Muscle of leg (tissue), 16 donors: ENCODE data around the gene ADK. TPM values are rescaled to one million over a fixed set of nuclear protein-coding genes. Genes with fewer than 3 reads are reported as not detected.

Source experiments
- DNase-seq: peaks from one replicate; pipeline ENCODE4 v3.0.0; 2013
- H3K27ac ChIP-seq: one replicate; pipeline ENCODE4 v1.5.1; 2013; ENCODE audit warnings: mild to moderate bottlenecking, low read length, control low read depth
- H3K27me3 ChIP-seq: one replicate; pipeline ENCODE4 v1.6.1; 2013; ENCODE audit warnings: low read length; ENCODE audit not compliant: control insufficient read depth, insufficient read depth
- H3K36me3 ChIP-seq: one replicate; pipeline ENCODE4 v1.6.1; 2013; ENCODE audit warnings: low read length; ENCODE audit not compliant: control insufficient read depth, insufficient read depth
- H3K4me1 ChIP-seq: one replicate; pipeline ENCODE4 v1.6.1; 2013; ENCODE audit warnings: low read length; ENCODE audit not compliant: control insufficient read depth, insufficient read depth
- H3K4me3 ChIP-seq: one replicate; pipeline ENCODE4 v1.5.1; 2013; ENCODE audit warnings: low read length, control low read depth
- H3K9me3 ChIP-seq: replicated peaks from 2 replicates; pipeline ENCODE4 v1.6.1; 2013; ENCODE audit warnings: low read depth, low read length; ENCODE audit not compliant: control insufficient read depth
- WGBS: methylation state at CpG from one replicate; pipeline ENCODE4 v1.1.5; 2013; ENCODE audit warnings: missing lambda C conversion rate; ENCODE audit not compliant: insufficient coverage; 5-methylcytosine and 5-hydroxymethylcytosine counted together
- long read RNA-seq, 11 donors: transcript quantifications; one replicate each; lab custom pipeline, GENCODE V29; 2026
- polyA plus RNA-seq, 8 donors: library from polyadenylated mRNA; unstranded; fragments of 120-200 nt; gene quantifications; one replicate each; pipeline versions ENCODE4 v1.2.1 to v1.2.3, GENCODE V29; 2013; ENCODE audit warnings: inconsistent platforms in 1 of 8, low replicate concordance in 1 of 8; ENCODE audit not compliant: insufficient read length in 8 of 8, insufficient read depth in 1 of 8
- total RNA-seq: library from RNA; stranded (reverse); fragments of 120-200 nt; gene quantifications from one replicate; pipeline ENCODE4 v1.2.4, GENCODE V29; 2013

ADK gene
- total RNA-seq: 29.3 TPM
- polyA plus RNA-seq: 10 to 100 TPM; 28.8 to 37.2 (median 34.5) TPM
- long read RNA-seq, donor 1, transcript ADK-201 (11 exons, 1,169 nt): major isoform, 8 of 12 reads
- long read RNA-seq, donor 1, partial matches to known transcripts: 0 of 12 reads
- long read RNA-seq, donor 1, other reads (novel, unspliced or antisense): 0 of 12 reads
- long read RNA-seq, donor 2: 0 reads
- long read RNA-seq, donor 3, transcript ADK-201 (11 exons, 1,169 nt): major isoform, 7 of 14 reads
- long read RNA-seq, donor 3, transcript ADK-202 (11 exons, 2,083 nt): major isoform, 7 of 14 reads
- long read RNA-seq, donor 3, partial matches to known transcripts: 0 of 14 reads
- long read RNA-seq, donor 3, other reads (novel, unspliced or antisense): 0 of 14 reads
- long read RNA-seq, donor 4, partial matches to known transcripts: 0 of 4 reads
- long read RNA-seq, donor 4, other reads (novel, unspliced or antisense): 0 of 4 reads
- long read RNA-seq, donor 5, transcript ADK-202 (11 exons, 2,083 nt): major isoform, 12 of 29 reads
- long read RNA-seq, donor 5, transcript ADK-201 (11 exons, 1,169 nt): minor isoform, 9 of 29 reads
- long read RNA-seq, donor 5, partial matches to known transcripts: 8 of 29 reads
- long read RNA-seq, donor 5, other reads (novel, unspliced or antisense): 0 of 29 reads
- long read RNA-seq, donor 6, transcript ADK-201 (11 exons, 1,169 nt): minor isoform, 6 of 20 reads
- long read RNA-seq, donor 6, transcript ADK-202 (11 exons, 2,083 nt): major isoform, 13 of 20 reads
- long read RNA-seq, donor 6, partial matches to known transcripts: 0 of 20 reads
- long read RNA-seq, donor 6, other reads (novel, unspliced or antisense): 0 of 20 reads
- long read RNA-seq, donor 7, transcript ADK-201 (11 exons, 1,169 nt): major isoform, 6 of 17 reads
- long read RNA-seq, donor 7, transcript ADK-202 (11 exons, 2,083 nt): minor isoform, 5 of 17 reads
- long read RNA-seq, donor 7, partial matches to known transcripts: 5 of 17 reads
- long read RNA-seq, donor 7, other reads (novel, unspliced or antisense): 0 of 17 reads
- long read RNA-seq, donor 8, transcript ADK-201 (11 exons, 1,169 nt): major isoform, 7 of 12 reads
- long read RNA-seq, donor 8, transcript ADK-202 (11 exons, 2,083 nt): minor isoform, 5 of 12 reads
- long read RNA-seq, donor 8, partial matches to known transcripts: 0 of 12 reads
- long read RNA-seq, donor 8, other reads (novel, unspliced or antisense): 0 of 12 reads
- long read RNA-seq, donor 9, transcript ADK-201 (11 exons, 1,169 nt): major isoform, 7 of 10 reads
- long read RNA-seq, donor 9, partial matches to known transcripts: 0 of 10 reads
- long read RNA-seq, donor 9, other reads (novel, unspliced or antisense): 0 of 10 reads
- long read RNA-seq, donor 10, partial matches to known transcripts: 0 of 6 reads
- long read RNA-seq, donor 10, other reads (novel, unspliced or antisense): 0 of 6 reads
- long read RNA-seq, donor 11, transcript ADK-202 (11 exons, 2,083 nt): major isoform, 8 of 11 reads
- long read RNA-seq, donor 11, partial matches to known transcripts: 0 of 11 reads
- long read RNA-seq, donor 11, other reads (novel, unspliced or antisense): 0 of 11 reads

GRCh38 chr10:74150990-74151878 lies at the start of gene ADK:
TSS of gene ADK (plus strand) at chr10:74151221. CDS start at chr10:74151279, 58 bp downstream.
- peaks cover 5% of the 10 kb centered on the region for H3K4me1 ChIP-seq
- WGBS: 1% methylated on average over 45 of the region's 57 CpGs

GRCh38 chr10:74103560-74104258 lies 47.3 kb upstream of the ADK start:
- DNase-seq: peak; percentile 26
- WGBS: 86% methylated on average over 5 of the region's 11 CpGs
- no peak overlapping the region for H3K27ac ChIP-seq
- no peaks in the 10 kb centered on the region for H3K27me3 ChIP-seq
- H3K36me3 ChIP-seq: peaks cover 78% of the 10 kb centered on the region
- H3K9me3 ChIP-seq: no peaks in the 10 kb centered on the region
- no peaks in the 10 kb centered on the region for H3K4me1 ChIP-seq
- no peak overlapping the region for H3K4me3 ChIP-seq

More at GRCh38 chr10:74150990-74151878, at the start of gene ADK:
- DNase-seq: peak; percentile 99
- H3K27me3 ChIP-seq: no peaks in the 10 kb centered on the region
- no peaks in the 10 kb centered on the region for H3K9me3 ChIP-seq
- peak within 1 kb of the TSS; percentile 97 for H3K4me3 ChIP-seq
- peak within 1 kb of the TSS; percentile 95 for H3K27ac ChIP-seq
- peaks cover 6% of the 10 kb centered on the region for H3K36me3 ChIP-seq

GRCh38 chr10:74104480-74104879 lies 46.5 kb upstream of the ADK start:
- H3K4me1 ChIP-seq: no peaks in the 10 kb centered on the region
- DNase-seq: no peak
- no peak overlapping the region for H3K4me3 ChIP-seq
- no peaks in the 10 kb centered on the region for H3K27me3 ChIP-seq
- no peak overlapping the region for H3K27ac ChIP-seq
- no peaks in the 10 kb centered on the region for H3K9me3 ChIP-seq
- H3K36me3 ChIP-seq: peaks cover 79% of the 10 kb centered on the region
- 78% methylated on average over 4 of the region's 5 CpGs for WGBS

GRCh38 chr10:74104996-74105395 lies 46.0 kb upstream of the ADK start:
- Histone ChIP-seq H3K36me3 (peaks cover 78% of the 10 kb centered on the region), H3K27me3 (no peaks in the 10 kb centered on the region), H3K4me3 (no peak overlapping the region), H3K27ac (no peak overlapping the region), H3K9me3 (no peaks in the 10 kb centered on the region), H3K4me1 (no peaks in the 10 kb centered on the region)
- no peak for DNase-seq
- WGBS: 90% methylated on average over 6 of the region's 8 CpGs

- H3K4me3 ChIP-seq: no peak overlapping the region
- WGBS: 83% methylated on average over 1 of the region's 4 CpGs
- no peaks in the 10 kb centered on the region for H3K4me1 ChIP-seq
- H3K27ac ChIP-seq: no peak overlapping the region
- DNase-seq: no peak
- H3K36me3 ChIP-seq: peaks cover 84% of the 10 kb centered on the region
- no peaks in the 10 kb centered on the region for H3K9me3 ChIP-seq
- H3K27me3 ChIP-seq: no peaks in the 10 kb centered on the region
Observed at GRCh38 chr10:74107391-74107790, 43.6 kb upstream of the ADK start.

- Histone ChIP-seq H3K27ac (no peak overlapping the region), H3K36me3 (peaks cover 90% of the 10 kb centered on the region), H3K4me3 (no peak overlapping the region), H3K9me3 (no peaks in the 10 kb centered on the region), H3K27me3 (no peaks in the 10 kb centered on the region), H3K4me1 (no peaks in the 10 kb centered on the region)
- DNase-seq: no peak
Observed at GRCh38 chr10:74109452-74109851, 41.6 kb upstream of the ADK start.

GRCh38 chr10:74110120-74110519 lies 40.9 kb upstream of the ADK start:
- no peak overlapping the region for H3K27ac ChIP-seq
- H3K4me3 ChIP-seq: no peak overlapping the region
- no CpG with 5 or more reads among the region's 1 CpG for WGBS
- H3K4me1 ChIP-seq: no peaks in the 10 kb centered on the region
- peaks cover 90% of the 10 kb centered on the region for H3K36me3 ChIP-seq
- H3K27me3 ChIP-seq: no peaks in the 10 kb centered on the region
- no peak for DNase-seq
- no peaks in the 10 kb centered on the region for H3K9me3 ChIP-seq

GRCh38 chr10:74111799-74112198 lies 39.2 kb upstream of the ADK start:
- no peaks in the 10 kb centered on the region for H3K4me1 ChIP-seq
- H3K27ac ChIP-seq: no peak overlapping the region
- peaks cover 83% of the 10 kb centered on the region for H3K36me3 ChIP-seq
- H3K4me3 ChIP-seq: no peak overlapping the region
- H3K9me3 ChIP-seq: no peaks in the 10 kb centered on the region
- DNase-seq: no peak
- 98% methylated on average over 8 of the region's 14 CpGs for WGBS
- H3K27me3 ChIP-seq: no peaks in the 10 kb centered on the region
